Choroid plexus epithelial cell (primary cell): ENCODE data around the gene MDK.
A peak's percentile ranks its signal among the peaks of the same experiment; 100 is the strongest.
"Not testable (repeated sequence)": the region's sequence is repeated elsewhere in the genome, so short reads cannot be mapped to it uniquely, and the experiment has no call there.

Experiments used
- DNase-seq: peaks from one replicate; pipeline ENCODE4 v3.0.0-alpha.2; 2010; ENCODE audit warnings: low read depth
- H3K4me3 ChIP-seq: 2 replicates; pipeline ENCODE4 v1.5.1; 2011; ENCODE audit warnings: low read depth, mild to moderate bottlenecking, control low read depth, low read length, moderate library complexity
- TF ChIP-seq, protein P1 (sequence below): conservative IDR thresholded peaks from 2 replicates; pipeline ENCODE4 v1.5.1; 2011; ENCODE audit warnings: low read depth, mild to moderate bottlenecking, control low read depth, inconsistent platforms, low read length, moderate library complexity

Gene MDK

DNA sequence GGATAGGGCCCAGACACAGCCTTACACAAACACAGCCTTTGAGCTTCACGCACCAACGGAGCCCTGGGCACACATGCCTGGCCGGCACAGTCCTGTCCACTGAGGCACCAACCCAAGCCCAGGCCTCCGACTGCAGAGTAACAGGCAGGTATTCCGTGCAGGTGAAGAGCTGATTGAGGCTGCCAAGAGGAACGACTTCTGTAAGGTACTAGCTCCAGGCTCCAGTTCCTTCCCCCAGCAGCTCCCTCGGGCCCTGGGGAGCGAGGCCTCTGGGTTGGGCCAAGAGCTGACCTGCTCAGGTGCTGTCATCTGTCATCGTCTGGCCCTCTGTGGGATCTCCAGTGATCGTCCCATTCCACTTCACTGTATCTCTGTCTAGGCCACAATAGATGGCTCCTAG lies 3.2 kb upstream of the MDK start:
- DNase-seq, result no peak
- TF ChIP-seq, protein P1, sequence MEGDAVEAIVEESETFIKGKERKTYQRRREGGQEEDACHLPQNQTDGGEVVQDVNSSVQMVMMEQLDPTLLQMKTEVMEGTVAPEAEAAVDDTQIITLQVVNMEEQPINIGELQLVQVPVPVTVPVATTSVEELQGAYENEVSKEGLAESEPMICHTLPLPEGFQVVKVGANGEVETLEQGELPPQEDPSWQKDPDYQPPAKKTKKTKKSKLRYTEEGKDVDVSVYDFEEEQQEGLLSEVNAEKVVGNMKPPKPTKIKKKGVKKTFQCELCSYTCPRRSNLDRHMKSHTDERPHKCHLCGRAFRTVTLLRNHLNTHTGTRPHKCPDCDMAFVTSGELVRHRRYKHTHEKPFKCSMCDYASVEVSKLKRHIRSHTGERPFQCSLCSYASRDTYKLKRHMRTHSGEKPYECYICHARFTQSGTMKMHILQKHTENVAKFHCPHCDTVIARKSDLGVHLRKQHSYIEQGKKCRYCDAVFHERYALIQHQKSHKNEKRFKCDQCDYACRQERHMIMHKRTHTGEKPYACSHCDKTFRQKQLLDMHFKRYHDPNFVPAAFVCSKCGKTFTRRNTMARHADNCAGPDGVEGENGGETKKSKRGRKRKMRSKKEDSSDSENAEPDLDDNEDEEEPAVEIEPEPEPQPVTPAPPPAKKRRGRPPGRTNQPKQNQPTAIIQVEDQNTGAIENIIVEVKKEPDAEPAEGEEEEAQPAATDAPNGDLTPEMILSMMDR, result no peak
- no peak overlapping the region for H3K4me3 ChIP-seq

GRCh38 chr11:46378811-46379481 lies 2.5 kb upstream of the MDK start:
- TF ChIP-seq, protein P1, result no peak
- no peak for DNase-seq
- H3K4me3 ChIP-seq, result no peak overlapping the region

DNA sequence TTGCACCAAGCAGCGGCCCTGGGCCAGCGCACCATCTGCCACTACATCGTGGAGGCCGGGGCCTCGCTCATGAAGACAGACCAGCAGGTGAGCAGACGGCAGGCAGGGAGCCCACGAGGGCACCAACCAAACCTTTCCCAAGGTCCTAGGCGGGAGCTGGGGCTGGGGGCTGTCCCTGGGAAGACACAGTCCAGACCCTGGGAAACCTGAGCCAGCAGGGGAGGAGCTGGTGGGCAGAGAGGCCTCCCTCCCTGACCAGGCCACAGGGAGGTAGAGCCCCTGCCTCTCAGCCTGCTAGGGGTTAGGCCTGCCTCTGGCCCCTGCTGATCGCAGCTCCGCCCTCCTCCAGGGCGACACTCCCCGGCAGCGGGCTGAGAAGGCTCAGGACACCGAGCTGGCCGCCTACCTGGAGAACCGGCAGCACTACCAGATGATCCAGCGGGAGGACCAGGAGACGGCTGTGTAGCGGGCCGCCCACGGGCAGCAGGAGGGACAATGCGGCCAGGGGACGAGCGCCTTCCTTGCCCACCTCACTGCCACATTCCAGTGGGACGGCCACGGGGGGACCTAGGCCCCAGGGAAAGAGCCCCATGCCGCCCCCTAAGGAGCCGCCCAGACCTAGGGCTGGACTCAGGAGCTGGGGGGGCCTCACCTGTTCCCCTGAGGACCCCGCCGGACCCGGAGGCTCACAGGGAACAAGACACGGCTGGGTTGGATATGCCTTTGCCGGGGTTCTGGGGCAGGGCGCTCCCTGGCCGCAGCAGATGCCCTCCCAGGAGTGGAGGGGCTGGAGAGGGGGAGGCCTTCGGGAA lies 1.8 kb upstream of the MDK start:
- H3K4me3 ChIP-seq, DNase-seq: not testable (repeated sequence)

DNA sequence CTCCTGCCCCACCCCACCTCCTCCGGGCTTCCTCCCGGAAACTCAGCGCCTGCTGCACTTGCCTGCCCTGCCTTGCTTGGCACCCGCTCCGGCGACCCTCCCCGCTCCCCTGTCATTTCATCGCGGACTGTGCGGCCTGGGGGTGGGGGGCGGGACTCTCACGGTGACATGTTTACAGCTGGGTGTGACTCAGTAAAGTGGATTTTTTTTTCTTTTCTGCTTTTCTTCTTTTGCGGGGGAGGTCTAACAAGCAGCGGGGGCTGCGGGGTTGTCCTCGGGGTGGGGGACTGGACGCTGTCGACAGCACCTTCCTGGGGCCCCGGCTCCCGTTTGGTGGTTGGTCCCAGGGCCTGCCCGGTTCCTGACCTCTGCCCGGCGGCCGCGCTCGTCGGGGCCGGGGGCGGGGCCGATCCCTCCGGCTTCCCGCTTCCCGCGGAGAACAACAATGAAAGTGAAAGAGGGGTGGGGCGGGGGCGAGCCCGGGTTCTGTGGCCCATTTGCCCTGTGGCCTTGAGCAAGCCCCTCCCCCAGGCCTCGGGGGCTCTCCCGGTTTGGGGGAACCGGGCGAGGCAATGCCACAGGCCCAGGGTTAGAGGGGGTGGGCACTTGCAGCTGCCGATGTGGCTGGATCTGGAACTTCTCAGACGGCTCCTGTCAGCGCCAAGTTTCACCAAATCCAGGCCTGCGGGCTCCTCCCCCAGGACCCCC lies 975 bp upstream of the MDK start:
- TF ChIP-seq, protein P1, result no peak
- H3K4me3 ChIP-seq, result peak overlapping the region; percentile 65
- no peak for DNase-seq

- TF ChIP-seq, protein P1, result no peak
- peak overlapping the region; percentile 54 for H3K4me3 ChIP-seq
- no peak for DNase-seq
These were observed 563 bp downstream of the MDK start for GRCh38 chr11:46381819-46382645.

DNA sequence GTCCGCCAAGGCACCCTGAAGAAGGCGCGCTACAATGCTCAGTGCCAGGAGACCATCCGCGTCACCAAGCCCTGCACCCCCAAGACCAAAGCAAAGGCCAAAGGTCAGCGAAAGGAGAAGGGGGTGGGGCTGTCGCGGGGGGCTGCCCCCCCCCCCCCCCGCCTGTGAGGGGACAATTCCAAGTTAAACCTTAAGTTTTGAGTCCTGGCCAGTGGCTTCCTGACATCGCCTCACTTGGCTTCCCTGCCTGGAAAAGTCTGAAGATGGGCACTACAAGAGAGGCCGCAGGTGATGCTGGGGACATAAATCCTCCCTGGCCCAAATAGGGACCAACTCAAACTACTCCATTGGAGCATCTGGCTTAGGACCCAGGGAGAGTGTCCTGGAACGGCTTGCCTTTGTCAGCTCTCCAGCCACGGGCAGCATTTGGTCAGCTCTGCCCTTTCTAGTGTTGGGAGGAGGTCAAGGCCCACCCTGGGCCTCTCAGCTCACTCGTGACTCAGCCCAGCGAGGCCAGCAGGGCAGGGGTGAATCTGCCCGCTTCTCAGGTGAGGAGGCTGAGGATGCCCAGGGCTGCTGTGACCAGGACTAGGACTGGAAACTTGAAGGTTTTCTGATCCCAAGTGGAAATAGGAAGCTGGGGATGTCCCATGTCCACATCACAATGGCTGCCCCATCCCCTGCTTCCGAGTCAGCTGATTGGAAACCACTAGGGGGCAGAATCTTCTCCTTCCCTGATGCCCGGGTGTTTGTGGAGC lies 1.4 kb downstream of the MDK start:
- H3K4me3 ChIP-seq, result peak overlapping the region; percentile 54
- DNase-seq, result peak; percentile 66
- TF ChIP-seq, protein P1, result peak; percentile 72
